ENCODE data around the gene UQCRQ.
"Not testable (repeated sequence)": the region's sequence is repeated elsewhere in the genome, so short reads cannot be mapped to it uniquely, and the experiment has no call there.

The UQCRQ gene

GRCh38 chr5:132834057-132834456, 32.4 kb upstream of the UQCRQ start:
- DNase-seq, result no peak

GRCh38 chr5:132836852-132837251, 29.6 kb upstream of the UQCRQ start:
- DNase-seq, result no peak

GRCh38 chr5:132837868-132838267, 28.6 kb upstream of the UQCRQ start:
- no peak for DNase-seq

GRCh38 chr5:132838516-132839282, 27.7 kb upstream of the UQCRQ start:
- DNase-seq, result no peak

DNA sequence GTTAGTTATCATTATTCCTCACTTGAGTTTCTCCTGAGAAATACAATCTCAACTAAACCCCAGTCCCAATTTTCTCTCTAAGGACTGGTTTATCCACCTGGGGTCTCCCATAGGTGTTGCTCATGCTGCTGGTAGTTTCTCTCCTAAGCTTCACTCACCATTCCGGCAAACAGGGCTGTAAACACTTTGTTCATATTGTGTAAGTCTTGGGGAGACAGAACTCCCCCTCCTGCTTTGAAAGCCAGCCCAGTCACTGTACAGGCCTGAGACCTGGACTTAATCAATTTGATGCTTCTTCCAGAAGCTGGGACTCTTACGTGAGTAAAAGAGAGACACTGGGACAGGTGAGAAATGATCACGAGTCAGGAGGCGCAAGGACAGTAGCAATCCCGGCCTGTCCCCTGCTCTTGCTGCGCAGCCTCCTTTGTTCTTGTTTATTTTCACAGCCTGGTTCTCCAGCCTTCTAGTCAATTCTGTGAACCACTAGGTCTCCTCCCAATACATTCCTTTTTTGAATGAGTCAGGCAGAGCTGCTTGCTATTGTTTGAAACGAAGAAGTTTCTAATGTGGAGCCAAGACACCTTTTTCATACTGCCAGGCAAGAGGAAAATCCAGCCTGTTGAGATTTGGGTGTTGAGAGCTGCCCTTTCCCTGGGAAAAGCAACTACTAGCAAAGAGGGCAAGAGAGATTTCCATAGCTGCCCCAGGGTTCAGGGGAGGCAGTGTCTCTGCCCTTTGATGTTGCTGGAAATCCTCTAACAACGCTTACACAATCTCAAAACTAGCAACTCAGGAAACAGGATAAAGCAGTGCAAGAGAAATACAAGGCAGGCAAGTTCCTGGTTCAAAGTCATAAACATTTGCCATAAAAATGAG, 26.8 kb upstream of the UQCRQ start:
- DNase-seq, result no peak

DNA sequence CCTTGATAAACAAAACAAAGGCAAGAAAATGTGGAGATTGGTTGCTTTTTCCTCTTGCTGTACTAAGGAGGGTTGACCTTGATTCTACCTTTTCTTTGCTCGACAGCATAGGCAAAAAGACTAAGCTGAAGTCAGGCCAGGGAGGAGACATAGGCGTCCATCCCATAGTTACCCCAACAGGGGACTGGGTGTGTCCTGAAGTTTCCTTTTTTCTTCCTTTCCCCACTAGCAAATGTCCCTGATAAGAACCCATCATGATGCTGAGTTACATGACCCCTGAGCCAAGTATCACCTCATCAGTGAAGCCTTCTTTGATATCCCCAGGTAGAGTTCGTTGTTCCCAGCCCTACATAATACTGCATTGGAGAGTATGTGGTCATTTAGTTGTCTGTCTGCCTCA, 26.1 kb upstream of the UQCRQ start:
- no peak for DNase-seq

- DNase-seq, result no peak
Observed at GRCh38 chr5:132840896-132841295, 25.5 kb upstream of the UQCRQ start.

DNA sequence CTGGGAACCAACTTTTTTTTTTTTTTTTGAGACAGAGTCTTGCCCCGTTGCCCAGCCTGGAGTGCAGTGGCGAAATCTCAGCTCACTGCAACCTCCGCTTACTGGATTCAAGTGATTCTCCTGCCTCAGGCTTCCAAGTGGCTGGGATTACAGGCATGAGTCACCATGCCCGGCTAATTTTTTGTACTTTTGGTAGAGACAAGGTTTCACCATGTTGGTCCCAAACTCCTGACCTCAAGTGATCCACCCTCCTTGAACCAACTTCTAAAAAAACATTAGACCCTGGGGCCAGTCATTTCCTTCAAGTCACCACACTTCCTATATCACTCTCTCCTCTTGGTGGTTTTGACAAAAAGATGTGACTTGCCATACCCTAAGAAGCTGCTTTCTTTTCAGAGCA, 25.1 kb upstream of the UQCRQ start:
- DNase-seq, result no peak

- no peak for DNase-seq
Observed at GRCh38 chr5:132848270-132848669, 18.2 kb upstream of the UQCRQ start.

- DNase-seq, result no peak
Observed at GRCh38 chr5:132849347-132849746, 17.1 kb upstream of the UQCRQ start.

DNA sequence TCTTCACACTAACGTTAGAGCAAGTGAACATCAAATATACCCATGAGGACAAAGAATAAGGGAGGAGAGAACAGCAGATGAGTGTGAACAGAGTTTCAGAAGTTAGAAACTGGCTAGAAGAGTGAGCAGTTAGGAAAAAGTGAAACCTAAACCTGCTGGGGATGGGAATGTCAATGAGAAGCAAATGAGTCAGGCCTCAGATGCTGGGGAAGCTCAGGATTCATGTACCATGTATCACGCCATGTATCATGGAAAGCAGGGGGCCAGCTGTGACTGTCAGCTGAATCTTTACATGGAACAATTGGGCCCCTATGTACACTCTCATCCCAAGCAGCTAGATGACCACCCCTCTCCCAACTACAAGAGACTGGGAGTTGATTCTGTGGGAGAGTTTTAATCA, 16.4 kb upstream of the UQCRQ start:
- DNase-seq, result no peak

DNA sequence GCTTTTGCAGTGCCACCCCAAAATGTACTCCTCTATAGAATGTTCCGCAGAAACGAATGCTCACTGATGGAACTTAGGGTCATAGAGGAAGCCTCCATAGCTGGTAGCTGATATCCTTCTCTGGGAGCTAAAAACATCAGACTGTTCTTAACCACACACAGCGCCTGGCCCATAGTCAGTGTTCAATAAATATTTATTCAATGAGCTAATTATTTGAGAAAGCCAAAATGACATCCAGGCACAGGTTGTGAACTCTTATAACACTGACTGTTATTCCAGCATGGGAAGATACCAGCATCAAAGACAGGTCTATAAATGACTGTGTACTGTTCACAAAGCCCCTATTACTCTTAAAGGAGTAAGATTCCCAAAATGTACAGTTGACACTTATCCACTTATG, 13.1 kb upstream of the UQCRQ start:
- DNase-seq, result no peak

GRCh38 chr5:132853790-132854189, 12.7 kb upstream of the UQCRQ start:
- no peak for DNase-seq

GRCh38 chr5:132854301-132854700, 12.1 kb upstream of the UQCRQ start:
- no peak for DNase-seq

GRCh38 chr5:132854992-132855391, 11.4 kb upstream of the UQCRQ start:
- not testable (repeated sequence) for DNase-seq

- no peak for DNase-seq
Observed at GRCh38 chr5:132856011-132856410, 10.4 kb upstream of the UQCRQ start.

- no peak for DNase-seq
Observed at GRCh38 chr5:132859889-132860437, 6.5 kb upstream of the UQCRQ start.

GRCh38 chr5:132860742-132861141, 5.7 kb upstream of the UQCRQ start:
- DNase-seq, result no peak

DNA sequence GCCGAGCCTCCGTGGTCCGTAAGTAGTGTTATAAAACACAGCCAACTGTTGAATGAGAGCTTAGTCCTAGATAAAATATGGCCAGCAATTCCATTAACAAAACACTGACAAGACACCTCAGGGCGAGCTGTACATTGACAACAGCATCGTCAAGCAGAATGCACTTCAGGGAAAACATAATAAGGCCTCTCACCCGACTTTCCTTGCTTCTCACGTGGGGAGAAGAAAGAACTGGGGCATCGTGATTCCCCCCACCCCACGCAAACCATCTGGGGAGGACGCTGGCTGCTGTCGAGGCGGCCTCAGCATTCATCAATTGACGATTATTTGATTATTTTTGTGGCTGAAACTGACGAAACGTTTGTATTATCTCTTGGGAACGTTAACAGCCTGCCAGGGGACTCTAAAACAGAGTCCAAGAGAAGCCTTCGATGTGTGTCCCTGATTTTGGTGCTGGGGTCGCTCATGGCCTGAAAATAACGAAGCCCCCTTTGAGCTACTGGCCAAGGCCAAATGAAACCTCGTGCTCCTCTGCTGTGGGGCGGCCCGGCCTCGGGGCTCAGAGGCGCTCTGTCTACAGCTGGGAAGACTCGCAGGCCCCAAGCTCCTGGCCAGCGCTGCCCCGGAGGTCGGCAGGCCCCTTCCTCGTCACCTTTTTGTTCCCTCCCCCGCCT, 637 bp upstream of the UQCRQ start:
- DNase-seq, result no peak

GRCh38 chr5:132867046-132867451, 607 bp downstream of the UQCRQ start:
- DNase-seq, result no peak

DNA sequence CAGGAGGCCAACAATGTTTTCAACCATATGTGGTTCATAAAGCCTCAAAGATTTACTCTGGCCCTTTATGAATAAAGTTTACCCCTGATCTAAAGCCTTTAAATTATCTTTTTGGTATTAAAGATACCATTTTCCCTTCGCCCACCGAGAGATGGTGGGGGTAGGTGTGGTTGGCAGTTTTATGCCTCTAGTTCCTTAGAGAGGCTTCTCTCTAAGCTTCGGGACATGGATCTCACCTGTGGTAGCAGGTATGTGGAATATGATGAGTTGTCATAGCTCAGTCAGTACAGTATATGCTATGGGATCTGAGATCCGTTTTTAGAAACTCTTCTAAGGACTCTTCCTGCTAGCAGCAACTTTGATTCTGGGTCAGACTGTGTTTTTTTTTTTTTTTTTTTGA, 2.3 kb downstream of the UQCRQ start:
- DNase-seq, result no peak

DNA sequence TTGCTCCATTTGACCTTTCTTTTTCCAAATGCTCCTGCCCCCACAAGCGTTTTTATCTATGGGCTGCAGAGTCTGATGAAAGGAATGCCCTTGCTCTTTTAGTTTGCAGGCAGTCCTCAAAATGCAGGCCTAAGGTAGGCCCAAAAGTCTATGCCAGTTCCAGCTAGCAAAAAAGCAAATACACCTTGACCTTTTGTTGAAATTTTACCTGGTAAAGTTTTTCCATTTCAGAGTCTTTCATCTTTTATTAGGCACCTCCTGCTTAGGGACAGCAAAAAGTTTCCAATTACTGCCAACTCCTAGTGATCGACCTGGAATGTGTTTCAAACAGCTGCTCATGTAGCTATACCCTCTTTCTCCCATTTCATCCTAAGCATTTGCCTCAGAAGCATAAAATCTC, 4.4 kb downstream of the UQCRQ start:
- no peak for DNase-seq

All from NCI-H2227 treated with DMSO at 0.1 percent for 48 hours (cell line).